HepG2 (cell line): ENCODE results near the gene ZBTB7B. TPM values are rescaled to one million over a fixed set of nuclear protein-coding genes. Genes with fewer than 3 reads are reported as not detected.

Experiments used
- CREM ChIP-seq, 2 experiments: sonication (generic) in 1 of 2; formaldehyde crosslinking in 1 of 2; IDR thresholded peaks; 2 replicates each; pipeline versions ENCODE4 v1.4.0 to v1.6.1; 2016 to 2020; ENCODE audit warnings: antibody characterized with exemption in 1 of 2, mild to moderate bottlenecking in 1 of 2, missing genetic modification reagents in 1 of 2
- HNF4G ChIP-seq, 2 experiments: sonication (generic) in 1 of 2; formaldehyde crosslinking in 1 of 2; IDR thresholded peaks; 2 replicates each; pipeline versions ENCODE4 v1.4.0 to v1.6.1; 2011 to 2020; ENCODE audit warnings: borderline replicate concordance in 2 of 2, low read depth in 2 of 2, mild to moderate bottlenecking in 2 of 2, low read length in 1 of 2, missing genetic modification reagents in 1 of 2, moderate library complexity in 1 of 2
- RFXAP ChIP-seq: sonication (generic); formaldehyde crosslinking; IDR thresholded peaks from 2 replicates; pipeline ENCODE4 v1.4.0; 2020; ENCODE audit warnings: missing genetic modification reagents, borderline replicate concordance
- ZBTB40 ChIP-seq, 2 experiments: fragments of 450-650 bp in 1 of 2; sonication (generic) in 1 of 2; formaldehyde crosslinking in 1 of 2; IDR thresholded peaks; 2 replicates each; pipeline versions ENCODE4 v1.6.1 to v1.8.0; 2016 to 2022; ENCODE audit warnings: antibody characterized with exemption in 1 of 2, mild to moderate bottlenecking in 1 of 2, missing genetic modification reagents in 1 of 2
- ZNF83 ChIP-seq: sonication (generic); formaldehyde crosslinking; IDR thresholded peaks from 2 replicates; pipeline ENCODE4 v1.4.0; 2020; ENCODE audit warnings: missing genetic modification reagents, mild to moderate bottlenecking, borderline replicate concordance
- polyA plus RNA-seq, 8 experiments: library from polyadenylated mRNA; depleted of rRNA in 3 of 8; stranded (reverse) in 7 of 8; unstranded in 1 of 8; fragments of >200 nt; fragmentation: Illumina TruSeq in 4 of 8; extraction: Trizol in 4 of 8; gene quantifications; 2 replicates each; pipeline versions ENCODE4 v1.2.1 to v1.2.3, GENCODE V29; 2011 to 2016; ENCODE audit warnings: low read depth in 4 of 8, missing spikeins in 1 of 8, mixed read lengths in 1 of 8; ENCODE audit not compliant: insufficient read depth in 1 of 8
- total RNA-seq, 5 experiments: library from RNA; depleted of rRNA; stranded (reverse); fragments of >200 nt; fragmentation: Illumina TruSeq; extraction: Trizol; gene quantifications; 2 replicates each; pipeline ENCODE4 v1.2.3, GENCODE V29; 2016; ENCODE audit warnings: low read depth in 1 of 5
- TF ChIP-seq, protein P1 (sequence below): fragments of 450-650 bp; IDR thresholded peaks from 2 replicates; pipeline ENCODE4 v1.6.1; 2017; ENCODE audit warnings: mild to moderate bottlenecking
- TF ChIP-seq, protein P2 (sequence below): sonication (generic); formaldehyde crosslinking; IDR thresholded peaks from 2 replicates; pipeline ENCODE4 v1.9.0; 2022; ENCODE audit warnings: missing genetic modification reagents, mild to moderate bottlenecking, borderline replicate concordance

The ZBTB7B gene
- total and polyA plus RNA-seq, 2 of the 13 experiments (the other 11 are each of a cell fraction or from before 2014, with no cell fraction given), result 15.5 to 17.5 TPM

- TF ChIP-seq, protein P1, sequence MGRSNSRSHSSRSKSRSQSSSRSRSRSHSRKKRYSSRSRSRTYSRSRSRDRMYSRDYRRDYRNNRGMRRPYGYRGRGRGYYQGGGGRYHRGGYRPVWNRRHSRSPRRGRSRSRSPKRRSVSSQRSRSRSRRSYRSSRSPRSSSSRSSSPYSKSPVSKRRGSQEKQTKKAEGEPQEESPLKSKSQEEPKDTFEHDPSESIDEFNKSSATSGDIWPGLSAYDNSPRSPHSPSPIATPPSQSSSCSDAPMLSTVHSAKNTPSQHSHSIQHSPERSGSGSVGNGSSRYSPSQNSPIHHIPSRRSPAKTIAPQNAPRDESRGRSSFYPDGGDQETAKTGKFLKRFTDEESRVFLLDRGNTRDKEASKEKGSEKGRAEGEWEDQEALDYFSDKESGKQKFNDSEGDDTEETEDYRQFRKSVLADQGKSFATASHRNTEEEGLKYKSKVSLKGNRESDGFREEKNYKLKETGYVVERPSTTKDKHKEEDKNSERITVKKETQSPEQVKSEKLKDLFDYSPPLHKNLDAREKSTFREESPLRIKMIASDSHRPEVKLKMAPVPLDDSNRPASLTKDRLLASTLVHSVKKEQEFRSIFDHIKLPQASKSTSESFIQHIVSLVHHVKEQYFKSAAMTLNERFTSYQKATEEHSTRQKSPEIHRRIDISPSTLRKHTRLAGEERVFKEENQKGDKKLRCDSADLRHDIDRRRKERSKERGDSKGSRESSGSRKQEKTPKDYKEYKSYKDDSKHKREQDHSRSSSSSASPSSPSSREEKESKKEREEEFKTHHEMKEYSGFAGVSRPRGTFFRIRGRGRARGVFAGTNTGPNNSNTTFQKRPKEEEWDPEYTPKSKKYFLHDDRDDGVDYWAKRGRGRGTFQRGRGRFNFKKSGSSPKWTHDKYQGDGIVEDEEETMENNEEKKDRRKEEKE, result no peak
- no peak for TF ChIP-seq RFXAP (CRISPR knock-in tag)
- TF ChIP-seq, protein P2, sequence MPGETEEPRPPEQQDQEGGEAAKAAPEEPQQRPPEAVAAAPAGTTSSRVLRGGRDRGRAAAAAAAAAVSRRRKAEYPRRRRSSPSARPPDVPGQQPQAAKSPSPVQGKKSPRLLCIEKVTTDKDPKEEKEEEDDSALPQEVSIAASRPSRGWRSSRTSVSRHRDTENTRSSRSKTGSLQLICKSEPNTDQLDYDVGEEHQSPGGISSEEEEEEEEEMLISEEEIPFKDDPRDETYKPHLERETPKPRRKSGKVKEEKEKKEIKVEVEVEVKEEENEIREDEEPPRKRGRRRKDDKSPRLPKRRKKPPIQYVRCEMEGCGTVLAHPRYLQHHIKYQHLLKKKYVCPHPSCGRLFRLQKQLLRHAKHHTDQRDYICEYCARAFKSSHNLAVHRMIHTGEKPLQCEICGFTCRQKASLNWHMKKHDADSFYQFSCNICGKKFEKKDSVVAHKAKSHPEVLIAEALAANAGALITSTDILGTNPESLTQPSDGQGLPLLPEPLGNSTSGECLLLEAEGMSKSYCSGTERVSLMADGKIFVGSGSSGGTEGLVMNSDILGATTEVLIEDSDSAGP (CRISPR knock-in tag), result no peak; the same call in 1 of the 2 replicates
- TF ChIP-seq ZBTB40 (IDR thresholded peaks at IDR 0.05), result no peak
- no peak for TF ChIP-seq ZBTB40 (CRISPR knock-in tag; IDR thresholded peaks at IDR 0.05)
- TF ChIP-seq ZNF83 (CRISPR knock-in tag), result no peak
- TF ChIP-seq HNF4G (IDR thresholded peaks at IDR 0.05; ENCODE audit: borderline replicate concordance, low read depth, low read length), result peak; percentile 36; the same call in 1 of the 2 replicates
- TF ChIP-seq HNF4G (CRISPR knock-in tag; IDR thresholded peaks at IDR 0.05; ENCODE audit: borderline replicate concordance, low read depth), result no peak
- TF ChIP-seq CREM (IDR thresholded peaks at IDR 0.05), result peak; percentile 69
- TF ChIP-seq CREM (CRISPR knock-in tag; IDR thresholded peaks at IDR 0.05), result no peak
Observed at GRCh38 chr1:154972517-154973343, 29.9 kb upstream of the ZBTB7B start (continued).
